Memory B cell (primary cell): Measurements from ENCODE around the gene NKD2.
"Not testable (repeated sequence)": the region's sequence is repeated elsewhere in the genome, so short reads cannot be mapped to it uniquely, and the experiment has no call there.

Source experiments
- ATAC-seq: fragments of 150-1000 bp; cut with Tn5 transposase; 2 replicates; pipeline ENCODE4 v1.10.0; 2021; ENCODE audit warnings: low read depth, mild to moderate bottlenecking, moderate library complexity
- DNase-seq, 2 donors: peaks; one replicate each; pipeline ENCODE4 v3.0.0; 2022; ENCODE audit warnings: low spot score in 2 of 2
- H3K27ac Mint-ChIP-seq: one replicate; pipeline ENCODE4 v1.8.0; 2022; ENCODE audit warnings: mild to moderate bottlenecking, moderate library complexity, mixed read lengths
- H3K27me3 Mint-ChIP-seq: one replicate; pipeline ENCODE4 v1.8.0; 2022; ENCODE audit warnings: mixed read lengths
- H3K36me3 Mint-ChIP-seq: one replicate; pipeline ENCODE4 v1.8.0; 2022; ENCODE audit warnings: mild to moderate bottlenecking, mixed read lengths
- H3K4me1 Mint-ChIP-seq: one replicate; pipeline ENCODE4 v1.8.0; 2022; ENCODE audit warnings: mixed read lengths
- H3K4me3 Mint-ChIP-seq: one replicate; pipeline ENCODE4 v1.8.0; 2022; ENCODE audit warnings: mild to moderate bottlenecking, moderate library complexity, mixed read lengths
- H3K9me3 Mint-ChIP-seq: one replicate; pipeline ENCODE4 v1.8.0; 2022; ENCODE audit warnings: mixed read lengths

NKD2 gene

GRCh38 chr5:1057485-1058082, 49.0 kb downstream of the NKD2 start:
- Mint-ChIP-seq H3K36me3 (peaks cover 8% of the 10 kb centered on the region), H3K9me3 (no peaks in the 10 kb centered on the region), H3K4me1 (no peaks in the 10 kb centered on the region), H3K27me3 (no peaks in the 10 kb centered on the region), H3K4me3 (no peak overlapping the region), H3K27ac (no peak overlapping the region)
- no peak for ATAC-seq
- no peak for DNase-seq

GRCh38 chr5:1058083-1058945, 49.7 kb downstream of the NKD2 start:
- Mint-ChIP-seq H3K27me3 (no peaks in the 10 kb centered on the region), H3K4me3 (no peak overlapping the region), H3K36me3 (peaks cover 8% of the 10 kb centered on the region), H3K9me3 (no peaks in the 10 kb centered on the region), H3K4me1 (no peaks in the 10 kb centered on the region), H3K27ac (no peak overlapping the region)
- ATAC-seq (no peak), DNase-seq (no peak)

GRCh38 chr5:1058988-1059883, 50.6 kb downstream of the NKD2 start:
- H3K4me3 Mint-ChIP-seq, result no peak overlapping the region
- H3K27ac Mint-ChIP-seq, result no peak overlapping the region
- no peaks in the 10 kb centered on the region for H3K9me3 Mint-ChIP-seq
- H3K36me3 Mint-ChIP-seq, result peaks cover 6% of the 10 kb centered on the region
- H3K27me3 Mint-ChIP-seq, result no peaks in the 10 kb centered on the region
- DNase-seq, result no peak
- no peak for ATAC-seq
- H3K4me1 Mint-ChIP-seq, result no peaks in the 10 kb centered on the region

GRCh38 chr5:1059884-1060263, 51.3 kb downstream of the NKD2 start:
- Mint-ChIP-seq H3K4me1 (no peaks in the 10 kb centered on the region), H3K27ac (no peak overlapping the region), H3K9me3 (no peaks in the 10 kb centered on the region), H3K36me3 (peaks cover 11% of the 10 kb centered on the region), H3K27me3 (no peaks in the 10 kb centered on the region), H3K4me3 (no peak overlapping the region)
- ATAC-seq, result no peak
- DNase-seq, result no peak

GRCh38 chr5:1060535-1060981, 52.0 kb downstream of the NKD2 start:
- H3K27me3 Mint-ChIP-seq, result no peaks in the 10 kb centered on the region
- no peak overlapping the region for H3K4me3 Mint-ChIP-seq
- no peaks in the 10 kb centered on the region for H3K4me1 Mint-ChIP-seq
- H3K9me3 Mint-ChIP-seq, result no peaks in the 10 kb centered on the region
- H3K36me3 Mint-ChIP-seq, result peaks cover 11% of the 10 kb centered on the region
- DNase-seq (no peak), ATAC-seq (no peak)
- H3K27ac Mint-ChIP-seq, result no peak overlapping the region

- not testable (repeated sequence) for H3K4me3 Mint-ChIP-seq, H3K4me1 Mint-ChIP-seq, H3K27ac Mint-ChIP-seq, ATAC-seq, H3K9me3 Mint-ChIP-seq, H3K27me3 Mint-ChIP-seq, DNase-seq
- peaks cover 11% of the 10 kb centered on the region for H3K36me3 Mint-ChIP-seq
These were observed 52.7 kb downstream of the NKD2 start for GRCh38 chr5:1061292-1061691.

GRCh38 chr5:1061916-1062315, 53.3 kb downstream of the NKD2 start:
- no peaks in the 10 kb centered on the region for H3K27me3 Mint-ChIP-seq

GRCh38 chr5:1062761-1063568, 54.4 kb downstream of the NKD2 start:
- no peaks in the 10 kb centered on the region for H3K27me3 Mint-ChIP-seq
- DNase-seq (no peak), ATAC-seq (no peak)
- H3K4me1 Mint-ChIP-seq, result no peaks in the 10 kb centered on the region
- peaks cover 15% of the 10 kb centered on the region for H3K36me3 Mint-ChIP-seq
- no peak overlapping the region for H3K4me3 Mint-ChIP-seq
- no peaks in the 10 kb centered on the region for H3K9me3 Mint-ChIP-seq
- H3K27ac Mint-ChIP-seq, result no peak overlapping the region

More at GRCh38 chr5:1061916-1062315, 53.3 kb downstream of the NKD2 start:
- no peak overlapping the region for H3K4me3 Mint-ChIP-seq
- H3K27ac Mint-ChIP-seq, result no peak overlapping the region
- H3K9me3 Mint-ChIP-seq, result no peaks in the 10 kb centered on the region
- DNase-seq (no peak), ATAC-seq (no peak)
- H3K36me3 Mint-ChIP-seq, result peaks cover 13% of the 10 kb centered on the region
- H3K4me1 Mint-ChIP-seq, result no peaks in the 10 kb centered on the region

- Mint-ChIP-seq H3K9me3 (no peaks in the 10 kb centered on the region), H3K27ac (no peak overlapping the region), H3K27me3 (no peaks in the 10 kb centered on the region), H3K4me1 (no peaks in the 10 kb centered on the region), H3K36me3 (peaks cover 13% of the 10 kb centered on the region), H3K4me3 (no peak overlapping the region)
- ATAC-seq (no peak), DNase-seq (no peak)
These were observed 55.2 kb downstream of the NKD2 start for GRCh38 chr5:1063661-1064382.

GRCh38 chr5:1064383-1065142, 56.0 kb downstream of the NKD2 start:
- no peaks in the 10 kb centered on the region for H3K9me3 Mint-ChIP-seq
- no peak overlapping the region for H3K4me3 Mint-ChIP-seq
- H3K36me3 Mint-ChIP-seq, result peaks cover 13% of the 10 kb centered on the region
- no peak for DNase-seq
- H3K27ac Mint-ChIP-seq, result no peak overlapping the region
- H3K4me1 Mint-ChIP-seq, result no peaks in the 10 kb centered on the region
- H3K27me3 Mint-ChIP-seq, result no peaks in the 10 kb centered on the region
- ATAC-seq, result no peak

GRCh38 chr5:1065143-1065750, 56.6 kb downstream of the NKD2 start:
- no peaks in the 10 kb centered on the region for H3K4me1 Mint-ChIP-seq
- H3K27ac Mint-ChIP-seq, result no peak overlapping the region
- no peak for DNase-seq
- no peaks in the 10 kb centered on the region for H3K9me3 Mint-ChIP-seq
- peaks cover 13% of the 10 kb centered on the region for H3K36me3 Mint-ChIP-seq
- H3K4me3 Mint-ChIP-seq, result no peak overlapping the region
- no peak for ATAC-seq
- H3K27me3 Mint-ChIP-seq, result no peaks in the 10 kb centered on the region
